HepG2 (cell line): ENCODE data around the gene XPO5. TPM values are rescaled to one million over a fixed set of nuclear protein-coding genes. Genes with fewer than 3 reads are reported as not detected.

Experiments
- ATAC-seq: fragments of 200-7000 bp; cut with Tn5 transposase; 3 replicates; pipeline ENCODE4 v1.9.1; 2020; ENCODE audit warnings: mild to moderate bottlenecking, moderate library complexity
- BruUV-seq: library from RNA; stranded (reverse); fragments of 400-500 nt; replicated peaks from 2 replicates; lab custom pipeline; 2021; lab: Mats Ljungman, UMichigan
- CTCF ChIA-PET: fragments of 300-600 bp; formaldehyde crosslinking; extraction: SDS; loops from one replicate; lab custom pipeline; 2021; ENCODE audit warnings: low total read pairs, inconsistent platforms, low intra/inter-chr PET ratio; lab: Yijun Ruan, JAX
- POLR2A ChIA-PET: fragments of 350-600 bp; sonication (Branson Sonifier 250); formaldehyde crosslinking; loops from one replicate; lab custom pipeline; 2020; ENCODE audit warnings: antibody characterized with exemption, inconsistent platforms; lab: Yijun Ruan, JAX
- DNase-seq: peaks from one replicate; pipeline ENCODE4 v3.0.0-alpha.2; 2015; ENCODE audit warnings: low spot score
- FAIRE-seq: peaks from 3 replicates; lab custom pipeline; 2011; peaks lifted over from hg19 to GRCh38; lab: Jason Lieb, UNC
- H2AFZ ChIP-seq: one replicate; pipeline ENCODE4 v1.6.1; 2011; ENCODE audit warnings: low read length, inconsistent platforms
- H3K27ac ChIP-seq: fragments of 300-600 bp; 3 replicates; pipeline ENCODE4 v1.8.0; 2011; ENCODE audit warnings: mixed run types, mild to moderate bottlenecking, mixed read lengths, low read length, inconsistent platforms; ENCODE audit not compliant: insufficient read depth; ENCODE audit errors: extremely low read length
- H3K27me3 ChIP-seq, 2 experiments: fragments of 200-600 bp in 1 of 2; 2 replicates in 1 of 2; 3 replicates in 1 of 2; pipeline versions ENCODE4 v1.6.0 to v1.8.0; 2011; ENCODE audit warnings: low read length in 2 of 2, mild to moderate bottlenecking in 2 of 2, moderate library complexity in 2 of 2, inconsistent platforms in 1 of 2; ENCODE audit not compliant: insufficient read depth in 2 of 2, control insufficient read depth in 1 of 2
- H3K36me3 ChIP-seq, 2 experiments: fragments of 200-600 bp in 1 of 2; replicated peaks in 1 of 2; 2 replicates in 1 of 2; 3 replicates in 1 of 2; pipeline versions ENCODE4 v1.5.1 to v1.8.0; 2011; ENCODE audit warnings: low read length in 2 of 2, inconsistent platforms in 1 of 2; ENCODE audit not compliant: insufficient read depth in 2 of 2, control insufficient read depth in 1 of 2
- H3K4me1 ChIP-seq: 2 replicates; pipeline ENCODE4 v1.5.1; 2012; ENCODE audit warnings: low read length, inconsistent platforms; ENCODE audit not compliant: insufficient read depth
- H3K4me2 ChIP-seq: 2 replicates; pipeline ENCODE4 v1.6.0; 2011; ENCODE audit warnings: low read depth, low read length, inconsistent platforms
- H3K4me3 ChIP-seq, 3 experiments: fragments of 200-600 bp in 1 of 3; sonication (generic), shearing (Covaris generic) in 1 of 3; replicated peaks in 1 of 3; 2 replicates each; pipeline ENCODE4 v1.5.1; 2011 to 2016; ENCODE audit warnings: low read length in 3 of 3, inconsistent platforms in 2 of 3, low read depth in 2 of 3, mild to moderate bottlenecking in 2 of 3, control low read depth in 1 of 3, mixed read lengths in 1 of 3; ENCODE audit not compliant: insufficient read depth in 1 of 3
- H3K79me2 ChIP-seq: one replicate; pipeline ENCODE4 v1.6.1; 2011; ENCODE audit warnings: low read length, inconsistent platforms; ENCODE audit not compliant: insufficient read depth
- H3K9ac ChIP-seq: 2 replicates; pipeline ENCODE4 v1.6.0; 2011; ENCODE audit warnings: mild to moderate bottlenecking, low read depth, low read length, inconsistent platforms; ENCODE audit not compliant: insufficient read depth
- H3K9me3 ChIP-seq: 2 replicates; pipeline ENCODE4 v1.5.1; 2012; ENCODE audit warnings: mild to moderate bottlenecking, low read length
- H4K20me1 ChIP-seq: 2 replicates; pipeline ENCODE4 v1.6.0; 2011; ENCODE audit warnings: inconsistent platforms, mild to moderate bottlenecking, low read length, moderate library complexity; ENCODE audit not compliant: insufficient read depth
- JUNB ChIP-seq: sonication (generic); formaldehyde crosslinking; IDR thresholded peaks from 2 replicates; pipeline ENCODE4 v1.8.0; 2022; ENCODE audit warnings: missing genetic modification reagents, mild to moderate bottlenecking, borderline replicate concordance
- TFAP4 ChIP-seq: sonication (generic); IDR thresholded peaks from 2 replicates; pipeline ENCODE4 v1.6.1; 2016; ENCODE audit warnings: low read depth, borderline replicate concordance
- ZBTB4 ChIP-seq: sonication (generic); formaldehyde crosslinking; IDR thresholded peaks from 2 replicates; pipeline ENCODE4 v1.4.0; 2020; ENCODE audit warnings: missing genetic modification reagents, mild to moderate bottlenecking, borderline replicate concordance
- ZBTB8A ChIP-seq: sonication (generic); formaldehyde crosslinking; IDR thresholded peaks from 2 replicates; pipeline ENCODE4 v1.4.0; 2020; ENCODE audit warnings: mild to moderate bottlenecking, low read depth, missing genetic modification reagents, borderline replicate concordance
- ZNF646 ChIP-seq: sonication (generic); formaldehyde crosslinking; IDR thresholded peaks from 2 replicates; pipeline ENCODE4 v1.9.0; 2021; ENCODE audit warnings: mild to moderate bottlenecking, missing genetic modification reagents
- ZNF704 ChIP-seq: sonication (generic); formaldehyde crosslinking; IDR thresholded peaks from 2 replicates; pipeline ENCODE4 v1.8.1; 2023; ENCODE audit warnings: mild to moderate bottlenecking, inconsistent platforms, moderate library complexity, missing genetic modification reagents, borderline replicate concordance
- WGBS: methylation state at CpG from one replicate; pipeline ENCODE4 v1.1.6; 2017; ENCODE audit warnings: low lambda C conversion rate; 5-methylcytosine and 5-hydroxymethylcytosine counted together
- in situ Hi-C: cut with HindIII; loops from 2 replicates; pipeline ENCODE4 v1.10.0; 2017; ENCODE audit warnings: low pct_unique_long_range_greater_than_20kb; ENCODE audit not compliant: extremely low pct_ligation_motif_present
- intact Hi-C: fragments of 100-400 bp; cut with micrococcal nuclease; formaldehyde crosslinking; loops from one replicate; pipeline ENCODE4 v1.10.0; 2022; ENCODE audit not compliant: unreplicated experiment
- polyA plus RNA-seq, 8 experiments: library from polyadenylated mRNA; depleted of rRNA in 3 of 8; stranded (reverse) in 7 of 8; unstranded in 1 of 8; fragments of >200 nt; fragmentation: Illumina TruSeq in 4 of 8; extraction: Trizol in 4 of 8; gene quantifications; 2 replicates each; pipeline versions ENCODE4 v1.2.1 to v1.2.3, GENCODE V29; 2011 to 2016; ENCODE audit warnings: low read depth in 4 of 8, missing spikeins in 1 of 8, mixed read lengths in 1 of 8; ENCODE audit not compliant: insufficient read depth in 1 of 8
- total RNA-seq, 5 experiments: library from RNA; depleted of rRNA; stranded (reverse); fragments of >200 nt; fragmentation: Illumina TruSeq; extraction: Trizol; gene quantifications; 2 replicates each; pipeline ENCODE4 v1.2.3, GENCODE V29; 2016; ENCODE audit warnings: low read depth in 1 of 5

Gene XPO5
- total and polyA plus RNA-seq, 2 of the 13 experiments (the other 11 are each of a cell fraction or from before 2014, with no cell fraction given) = 52.2 to 68.0 TPM

- TF ChIP-seq ZNF646 (CRISPR knock-in tag) = no peak
Measured at GRCh38 chr6:43606019-43606418, 30.2 kb upstream of the XPO5 start (continued).

- Histone ChIP-seq H3K9ac (no peak overlapping the region), H3K9me3 (no peaks in the 10 kb centered on the region), H3K27ac (no peak overlapping the region), H3K4me2 (no peak overlapping the region), H3K4me1 (no peaks in the 10 kb centered on the region), H4K20me1 (no peaks in the 10 kb centered on the region), H3K36me3 (peaks cover 12 to 71% of the 10 kb centered on the region in 2 experiments), H3K4me3 (no peak overlapping the region), H3K79me2 (no peaks in the 10 kb centered on the region), H3K27me3 (no peaks in the 10 kb centered on the region), H2AFZ (no peak overlapping the region)
- intact Hi-C loops (loop anchor here (10.0 kb wide), 1 partner anchor 61 kb away; no protein-coding TSS in a partner anchor), in situ Hi-C loops (no loop called here)
- POLR2A ChIA-PET = interaction anchor here (1.8 kb wide), 1 partner anchor 25 kb away, joined by 6 read pairs; the partner anchor contains the start of gene GTPBP2
- no peak for DNase-seq
- BruUV-seq = no TSS peak
- FAIRE-seq = no peak
- WGBS = 92% methylated on average over 2 of the region's 2 CpGs
- CTCF ChIA-PET = no interaction called here
- TF ChIP-seq JUNB (no peak), TFAP4 (no peak), ZBTB8A (CRISPR knock-in tag) (no peak), ZNF704 (CRISPR knock-in tag) (no peak), ZBTB4 (CRISPR knock-in tag) (no peak)
- ATAC-seq = no peak
Measured at GRCh38 chr6:43604174-43604573, 28.3 kb upstream of the XPO5 start.
